Fibroblast of upper back skin (primary cell): Measurements from ENCODE around the gene IFITM1.
"Not testable (repeated sequence)": the region's sequence is repeated elsewhere in the genome, so short reads cannot be mapped to it uniquely, and the experiment has no call there.

Experiments
- DNase-seq: peaks from one replicate; pipeline ENCODE4 v3.0.0-alpha.2; 2013

The IFITM1 gene

GRCh38 chr11:313787-314553 lies at the start of gene IFITM1:
IFITM1 (plus strand) TSS chr11:314040; CDS start chr11:314171, 131 bp downstream.
- peak; percentile 75 for DNase-seq

- no peak for DNase-seq
Measured at GRCh38 chr11:266676-267439, 47.0 kb upstream of the IFITM1 start.

- DNase-seq = no peak
Measured at GRCh38 chr11:267491-267994, 46.3 kb upstream of the IFITM1 start.

GRCh38 chr11:268716-269145 lies 45.1 kb upstream of the IFITM1 start:
- not testable (repeated sequence) for DNase-seq

GRCh38 chr11:269146-269890 lies 44.5 kb upstream of the IFITM1 start:
- no peak for DNase-seq

GRCh38 chr11:270451-271318 lies 43.2 kb upstream of the IFITM1 start:
- no peak for DNase-seq

- no peak for DNase-seq
Measured at GRCh38 chr11:271319-271715, 42.5 kb upstream of the IFITM1 start.

GRCh38 chr11:272195-272930 lies 41.5 kb upstream of the IFITM1 start:
- no peak for DNase-seq

- no peak for DNase-seq
Measured at GRCh38 chr11:272931-273198, 41.0 kb upstream of the IFITM1 start.

GRCh38 chr11:276219-276618 lies 37.6 kb upstream of the IFITM1 start:
- DNase-seq = no peak

GRCh38 chr11:278001-278951 lies 35.6 kb upstream of the IFITM1 start, which contains the start of gene NLRP6:
NLRP6 (plus strand) TSS chr11:278407; CDS start chr11:278570, 163 bp downstream.
- DNase-seq = no peak

- no peak for DNase-seq
Measured at GRCh38 chr11:279040-279965, 34.5 kb upstream of the IFITM1 start.

GRCh38 chr11:279966-280705 lies 33.7 kb upstream of the IFITM1 start:
- DNase-seq = no peak

- DNase-seq = no peak
Measured at GRCh38 chr11:280706-281485, 32.9 kb upstream of the IFITM1 start.

GRCh38 chr11:281486-282161 lies 32.2 kb upstream of the IFITM1 start:
- DNase-seq = no peak

GRCh38 chr11:282171-282570 lies 31.7 kb upstream of the IFITM1 start:
- no peak for DNase-seq
